ENCODE data around the gene FER. TPM values are rescaled to one million over a fixed set of nuclear protein-coding genes. Genes with fewer than 3 reads are reported as not detected.

The FER gene
- total RNA-seq, 1 experiment from 2014 or later, result 19.4 TPM

- H3K9me3 ChIP-seq (ENCODE audit: low read length), result no peaks in the 10 kb centered on the region
- ChIA-PET CTCF (no interaction called here), POLR2A (ENCODE audit: unreplicated experiment) (no interaction called here)
- no peak overlapping the region for H3K4me2 ChIP-seq (ENCODE audit: low read length)
- intact Hi-C loops (cut with micrococcal nuclease), result no loop called here
- no peaks in the 10 kb centered on the region for H4K20me1 ChIP-seq (ENCODE audit: low read length)
- no peak overlapping the region for H2AFZ ChIP-seq (ENCODE audit: low read length)
- H3F3A ChIP-seq (ENCODE audit: low read length, unreplicated experiment), result no peaks in the 10 kb centered on the region
- H3K4me3 ChIP-seq (ENCODE audit: low read length), result no peak overlapping the region
- no peaks in the 10 kb centered on the region for H3K27me3 ChIP-seq (ENCODE audit: low read length)
- H3K36me3 ChIP-seq (ENCODE audit: low read depth, low read length), result no peaks in the 10 kb centered on the region
- no peak overlapping the region for H3K9ac ChIP-seq (ENCODE audit: low read length)
- DNase-seq (no peak), ATAC-seq (no peak)
- no peaks in the 10 kb centered on the region for H3K4me1 ChIP-seq (ENCODE audit: insufficient read depth, low read length)
- H3K79me2 ChIP-seq (ENCODE audit: low read length), result no peaks in the 10 kb centered on the region
- TF ChIP-seq EZH2phosphoT487 (IDR thresholded peaks at IDR 0.05; ENCODE audit: borderline replicate concordance, low read length) (no peak), EZH2 (IDR thresholded peaks at IDR 0.05; ENCODE audit: low read length, unreplicated experiment) (no peak), CTCF (conservative IDR thresholded peaks at IDR 0.05; ENCODE audit: low read depth, low read length) (no peak)
- H3K9me2 ChIP-seq (replicated peaks; ENCODE audit: low read length), result no peaks in the 10 kb centered on the region
- no TSS peak for BruUV-seq (replicated peaks)
- H3K27ac ChIP-seq (ENCODE audit: low read length), result no peak overlapping the region
Observed at GRCh38 chr5:108974594-108974993, 226.9 kb downstream of the FER start.

- Histone ChIP-seq H3K27ac (ENCODE audit: low read length) (no peak overlapping the region), H3K9me3 (ENCODE audit: low read length) (no peaks in the 10 kb centered on the region), H3K4me1 (ENCODE audit: insufficient read depth, low read length) (no peaks in the 10 kb centered on the region), H3K4me3 (ENCODE audit: low read length) (no peak overlapping the region), H3K9ac (ENCODE audit: low read length) (no peak overlapping the region), H2AFZ (ENCODE audit: low read length) (no peak overlapping the region), H3K4me2 (ENCODE audit: low read length) (no peak overlapping the region), H3F3A (ENCODE audit: low read length, unreplicated experiment) (no peaks in the 10 kb centered on the region), H3K27me3 (ENCODE audit: low read length) (no peaks in the 10 kb centered on the region), H3K9me2 (replicated peaks; ENCODE audit: low read length) (no peaks in the 10 kb centered on the region), H3K36me3 (ENCODE audit: low read depth, low read length) (no peaks in the 10 kb centered on the region), H3K79me2 (ENCODE audit: low read length) (no peaks in the 10 kb centered on the region), H4K20me1 (ENCODE audit: low read length) (no peaks in the 10 kb centered on the region)
- no TSS peak for BruUV-seq (replicated peaks)
- ChIA-PET CTCF (no interaction called here), POLR2A (ENCODE audit: unreplicated experiment) (no interaction called here)
- DNase-seq (no peak), ATAC-seq (no peak)
- no peak for TF ChIP-seq EZH2 (IDR thresholded peaks at IDR 0.05; ENCODE audit: low read length, unreplicated experiment)
- TF ChIP-seq EZH2phosphoT487 (IDR thresholded peaks at IDR 0.05; ENCODE audit: borderline replicate concordance, low read length), result no peak
- TF ChIP-seq CTCF (conservative IDR thresholded peaks at IDR 0.05; ENCODE audit: low read depth, low read length), result no peak
- intact Hi-C loops (cut with micrococcal nuclease), result no loop called here
Observed at GRCh38 chr5:108975697-108976096, 228.0 kb downstream of the FER start.

- ChIA-PET POLR2A (ENCODE audit: unreplicated experiment) (interaction anchor here (0.6 kb wide), 1 partner anchor 487 kb away, joined by 6 read pairs; no protein-coding TSS in a partner anchor), CTCF (no interaction called here)
- Histone ChIP-seq H2AFZ (ENCODE audit: low read length) (no peak overlapping the region), H3K36me3 (ENCODE audit: low read depth, low read length) (peaks cover 6% of the 10 kb centered on the region; the same call in 1 of the 2 replicates), H3K9ac (ENCODE audit: low read length) (no peak overlapping the region), H3K9me2 (replicated peaks; ENCODE audit: low read length) (no peaks in the 10 kb centered on the region), H3K27me3 (ENCODE audit: low read length) (no peaks in the 10 kb centered on the region), H3F3A (ENCODE audit: low read length, unreplicated experiment) (no peaks in the 10 kb centered on the region), H3K4me3 (ENCODE audit: low read length) (no peak overlapping the region), H3K4me1 (ENCODE audit: insufficient read depth, low read length) (no peaks in the 10 kb centered on the region), H3K79me2 (ENCODE audit: low read length) (no peaks in the 10 kb centered on the region), H3K9me3 (ENCODE audit: low read length) (no peaks in the 10 kb centered on the region), H3K4me2 (ENCODE audit: low read length) (no peak overlapping the region), H4K20me1 (ENCODE audit: low read length) (no peaks in the 10 kb centered on the region), H3K27ac (ENCODE audit: low read length) (no peak overlapping the region)
- no peak for TF ChIP-seq EZH2 (IDR thresholded peaks at IDR 0.05; ENCODE audit: low read length, unreplicated experiment)
- TF ChIP-seq CTCF (conservative IDR thresholded peaks at IDR 0.05; ENCODE audit: low read depth, low read length), result no peak
- no peak for TF ChIP-seq EZH2phosphoT487 (IDR thresholded peaks at IDR 0.05; ENCODE audit: borderline replicate concordance, low read length)
- DNase-seq, result no peak
- no TSS peak for BruUV-seq (replicated peaks)
- no peak for ATAC-seq
- intact Hi-C loops (cut with micrococcal nuclease), result no loop called here
Observed at GRCh38 chr5:108983461-108984092, 235.9 kb downstream of the FER start.
